HG02623 (cell line): ENCODE data around the gene KLF7.

Experiments
- ATAC-seq: cut with Tn5 transposase; IDR thresholded peaks from one replicate; pipeline ENCODE4 v1.9.1; 2021; ENCODE audit warnings: moderate library complexity; ENCODE audit not compliant: unreplicated experiment

Gene KLF7

DNA sequence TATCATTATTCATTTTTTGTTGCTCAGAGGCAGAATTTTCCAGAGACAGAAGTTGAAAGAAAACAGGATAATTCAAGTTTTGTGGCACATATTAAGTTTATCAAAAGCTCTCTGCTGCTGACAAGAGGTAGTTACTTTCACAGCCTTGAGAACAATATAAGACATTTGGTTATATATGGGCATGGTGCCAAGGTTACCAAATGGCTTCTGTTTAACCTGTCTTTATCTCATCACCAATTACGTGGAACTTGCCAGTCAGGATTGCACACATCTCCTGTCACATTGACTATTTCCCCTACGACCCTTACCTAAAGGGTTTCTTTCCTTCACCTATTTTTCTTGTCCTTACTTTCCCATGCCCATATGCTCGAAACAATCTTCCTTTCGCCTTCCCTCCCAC, 35.9 kb downstream of the KLF7 start:
- ATAC-seq, result no peak

DNA sequence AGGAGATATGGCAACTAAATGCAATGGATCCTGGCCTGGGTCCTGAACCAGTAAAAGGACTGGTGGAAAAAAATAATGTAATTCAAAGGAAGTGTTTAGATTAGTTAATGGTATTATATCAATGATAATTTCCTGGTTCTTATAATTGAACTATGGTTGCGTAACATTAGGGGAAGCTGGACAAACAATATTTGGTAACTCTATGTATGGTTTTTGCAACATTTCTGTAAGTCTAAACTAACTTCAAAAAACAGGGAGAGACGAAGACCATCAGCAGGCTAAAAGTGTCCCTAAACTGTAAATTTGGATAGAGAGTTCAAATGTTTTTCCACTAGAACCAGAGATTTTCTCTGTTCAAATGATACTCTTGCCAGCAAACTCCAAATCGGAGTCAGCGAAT, 36.9 kb downstream of the KLF7 start:
- ATAC-seq, result no peak

DNA sequence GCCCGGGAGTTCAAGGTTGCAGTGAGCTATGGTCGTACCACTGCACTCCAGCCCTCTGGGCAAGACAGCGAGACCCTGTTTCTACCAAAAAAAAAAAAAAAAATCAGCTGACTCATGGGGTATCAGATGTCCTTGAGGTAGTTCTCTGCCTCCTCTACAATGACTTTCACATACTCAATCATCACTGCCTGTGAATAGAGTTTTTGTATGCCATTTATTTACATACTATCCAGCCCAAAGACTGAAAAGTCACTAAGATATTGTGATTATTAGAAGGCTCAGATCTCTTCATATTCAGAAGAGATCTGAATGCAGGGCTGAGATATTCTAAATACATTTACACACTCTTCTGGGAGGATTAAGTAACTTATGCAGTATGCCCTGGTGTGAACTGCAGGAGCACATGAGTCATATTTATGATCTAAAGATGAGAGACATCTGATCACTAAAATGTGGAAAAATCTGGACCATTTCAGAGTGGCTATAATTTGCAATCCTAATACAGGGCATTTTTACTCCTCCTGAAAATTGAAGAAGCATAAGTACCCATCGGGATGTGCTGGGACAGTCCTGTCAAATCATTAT, 38.9 kb downstream of the KLF7 start:
- no peak for ATAC-seq

GRCh38 chr2:207123776-207124391, 41.9 kb downstream of the KLF7 start:
- no peak for ATAC-seq

DNA sequence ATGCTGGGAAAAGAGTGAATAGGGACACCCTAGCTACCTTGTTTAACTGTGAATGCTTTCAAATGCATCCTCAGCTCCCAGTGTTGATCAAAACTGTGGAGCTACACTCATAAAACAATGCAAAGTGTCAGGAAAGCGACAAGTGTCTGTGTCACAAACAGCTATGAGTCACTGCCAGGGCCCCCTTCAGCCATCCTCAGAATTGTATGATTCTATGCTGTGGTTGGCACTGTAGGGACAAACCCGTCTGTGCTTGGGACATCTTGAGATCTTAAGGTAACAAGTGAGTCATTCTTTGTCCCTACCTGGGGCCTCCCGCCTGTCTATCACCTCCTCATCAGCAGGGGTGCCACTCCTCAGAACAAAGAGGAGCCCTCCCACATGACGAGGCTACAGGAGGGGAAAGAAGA, 42.4 kb downstream of the KLF7 start:
- ATAC-seq, result no peak

DNA sequence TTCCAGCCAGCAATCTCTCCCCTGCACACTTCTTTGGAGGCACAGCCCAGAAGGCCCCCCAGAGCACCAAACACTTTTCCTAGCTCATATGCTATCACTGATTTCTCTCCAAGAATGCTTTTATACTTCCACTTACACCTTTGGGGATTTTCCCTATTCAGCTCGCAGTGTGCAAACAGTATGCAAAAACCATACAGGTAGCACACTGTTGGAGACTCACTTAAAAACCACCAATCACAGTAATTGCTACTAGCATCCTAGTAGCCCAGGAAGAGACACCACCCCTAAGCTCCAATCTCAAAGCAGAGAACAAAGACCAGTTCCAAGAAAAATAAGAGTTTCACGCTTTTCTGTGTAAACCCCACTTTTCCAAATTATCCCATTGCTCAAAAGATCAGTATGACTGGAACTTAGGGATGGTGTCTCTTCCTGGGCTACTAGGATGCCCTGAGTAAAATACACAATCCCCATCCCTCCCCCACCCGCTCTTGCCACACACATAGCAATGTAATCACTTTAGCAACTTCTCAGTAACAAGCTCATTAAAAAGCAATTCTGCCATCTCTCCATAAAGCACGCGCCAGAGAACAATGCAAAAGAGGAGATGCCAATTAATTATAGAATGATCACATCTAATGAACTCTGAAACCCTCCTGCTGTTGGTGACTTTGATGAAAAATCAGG, 43.0 kb downstream of the KLF7 start:
- ATAC-seq, result no peak

DNA sequence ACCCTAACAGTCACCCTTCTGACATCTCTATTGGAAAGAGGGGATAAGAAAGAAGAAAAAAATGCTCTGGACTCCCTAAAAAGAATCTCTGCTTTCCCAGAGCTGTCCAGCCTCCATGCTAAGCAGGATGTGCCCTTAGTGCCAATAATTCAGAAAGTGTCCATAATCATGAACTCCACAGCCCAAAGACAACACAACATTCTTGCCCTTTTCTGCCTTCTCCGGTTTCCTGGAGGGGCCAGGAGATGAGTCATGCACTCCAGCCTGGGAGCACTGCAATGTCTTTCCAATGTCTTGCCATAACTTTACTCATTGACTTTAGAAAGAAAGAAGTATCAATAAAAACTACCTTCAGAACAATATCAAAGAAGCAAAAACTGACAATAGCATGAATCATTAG, 44.0 kb downstream of the KLF7 start:
- ATAC-seq, result no peak

DNA sequence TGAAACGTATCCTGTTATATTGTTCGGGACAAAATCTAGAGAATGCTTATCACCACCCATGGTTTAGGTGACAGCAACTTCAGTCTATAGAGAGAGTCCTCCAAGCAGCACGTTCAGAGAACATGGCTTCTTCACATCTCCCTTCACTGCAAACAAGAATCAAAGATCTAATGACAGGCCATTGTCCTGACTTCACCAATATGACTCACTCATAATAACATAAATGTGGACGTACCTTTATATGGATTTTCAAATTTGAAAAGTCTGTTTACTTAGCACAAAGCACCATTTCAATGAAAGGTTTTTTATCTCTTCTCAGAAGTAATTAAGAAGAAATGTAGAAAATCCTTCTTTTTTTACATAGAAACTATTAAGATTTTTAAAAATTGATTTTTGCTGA, 46.7 kb downstream of the KLF7 start:
- no peak for ATAC-seq

DNA sequence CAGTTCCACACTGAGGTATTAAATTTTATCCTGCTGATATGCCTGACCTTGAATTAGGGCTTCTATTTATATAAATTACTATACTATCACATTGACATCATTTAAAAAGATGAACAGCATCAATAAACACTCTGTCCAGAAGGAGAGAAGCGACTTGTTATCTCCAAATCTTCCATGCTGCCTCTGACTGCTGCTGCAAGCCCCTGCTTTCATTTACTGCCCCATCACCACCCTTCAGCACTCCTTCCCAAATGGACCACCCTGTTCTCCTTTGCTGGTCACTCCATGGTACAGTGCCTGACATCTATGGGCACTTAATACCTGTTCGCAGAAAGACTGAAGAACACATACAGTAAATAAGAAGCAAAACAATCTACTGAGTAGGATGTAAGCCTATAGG, 48.1 kb downstream of the KLF7 start:
- ATAC-seq, result no peak

DNA sequence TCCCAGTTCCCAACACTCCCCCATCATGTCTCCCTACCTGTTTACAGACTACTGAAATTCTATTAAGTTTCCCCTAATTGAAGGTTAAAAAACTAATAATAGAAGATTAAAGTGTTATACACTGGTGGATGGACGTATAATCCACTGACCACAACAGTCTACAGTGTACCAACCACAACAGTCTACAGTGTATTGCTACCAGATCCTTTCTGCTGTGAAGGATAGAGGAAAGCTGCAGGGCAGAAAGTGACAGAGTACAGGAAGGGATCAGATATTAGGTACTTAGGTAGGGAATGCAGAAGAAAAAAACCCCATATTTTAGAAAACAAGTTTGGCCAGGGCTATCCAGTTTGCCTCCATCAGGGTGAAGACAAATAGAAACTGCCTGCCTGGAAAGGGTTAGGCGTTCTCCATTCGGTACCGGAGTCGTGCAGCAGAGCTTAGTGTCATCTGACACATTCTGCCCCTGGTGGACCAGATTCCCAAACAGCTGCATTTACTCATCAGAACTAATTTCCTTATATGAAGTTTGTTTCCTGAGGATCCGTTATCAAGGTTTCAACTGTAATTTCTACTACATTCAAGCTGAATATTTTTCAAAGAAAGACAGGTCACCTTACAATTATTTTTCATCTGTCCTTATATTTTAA, 49.9 kb downstream of the KLF7 start:
- ATAC-seq, result no peak

GRCh38 chr2:207113414-207113813, 52.3 kb downstream of the KLF7 start:
- ATAC-seq, result no peak

DNA sequence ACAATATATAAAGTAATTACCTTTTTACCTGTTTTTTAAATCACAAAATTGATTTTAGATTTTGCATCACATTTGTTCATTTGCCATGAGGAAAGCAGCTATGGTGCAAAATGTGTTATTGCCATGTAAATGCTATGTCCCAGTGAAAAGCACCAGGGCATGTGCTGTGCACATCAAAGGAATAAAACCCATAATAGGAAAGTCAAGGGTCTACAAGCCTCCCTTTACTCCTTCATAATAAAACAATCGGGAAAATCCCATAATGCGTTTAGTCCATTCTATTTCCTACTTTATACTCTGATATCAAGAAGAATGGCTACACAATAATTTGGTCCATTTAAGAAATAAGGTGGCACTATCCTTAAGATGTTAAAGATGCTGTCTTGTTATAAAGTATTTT, 53.0 kb downstream of the KLF7 start:
- ATAC-seq, result no peak

DNA sequence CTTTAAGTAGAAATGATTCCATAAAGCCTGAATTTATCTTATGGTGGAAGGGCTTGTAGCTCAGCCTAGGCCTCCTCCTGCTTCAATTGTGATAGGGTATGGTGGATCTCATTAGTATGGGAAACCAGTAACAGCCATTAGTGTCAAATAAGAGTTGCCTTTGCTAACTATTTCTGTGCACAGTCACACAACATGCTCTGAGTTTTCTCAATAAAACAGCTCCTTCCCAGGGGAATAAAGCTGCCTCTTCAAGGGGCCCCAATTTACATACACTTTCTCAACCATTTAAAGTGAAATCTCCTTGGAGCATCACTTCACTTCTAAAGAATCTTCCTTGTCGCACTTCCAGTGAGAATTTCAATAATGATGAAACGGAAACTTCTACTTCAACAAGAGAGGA, 53.4 kb downstream of the KLF7 start:
- no peak for ATAC-seq

DNA sequence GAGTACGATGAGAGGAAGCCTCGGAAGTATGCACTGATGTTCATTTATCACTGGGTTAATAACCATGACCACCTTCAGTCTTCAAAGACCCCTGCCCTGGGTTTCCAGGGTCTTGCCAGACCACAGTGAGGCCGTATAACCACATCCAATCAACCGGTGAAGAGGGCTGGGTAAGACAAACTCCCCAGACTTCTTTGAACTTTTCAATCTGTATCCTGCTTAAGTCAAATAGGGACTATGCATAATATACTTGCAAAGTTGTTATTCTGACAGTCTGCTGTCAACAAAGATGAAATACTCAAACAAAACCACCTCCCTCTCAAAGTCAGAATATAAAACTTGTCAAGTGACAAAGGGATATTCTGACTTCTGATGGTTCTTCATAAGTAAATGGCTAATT, 54.0 kb downstream of the KLF7 start:
- ATAC-seq, result no peak

DNA sequence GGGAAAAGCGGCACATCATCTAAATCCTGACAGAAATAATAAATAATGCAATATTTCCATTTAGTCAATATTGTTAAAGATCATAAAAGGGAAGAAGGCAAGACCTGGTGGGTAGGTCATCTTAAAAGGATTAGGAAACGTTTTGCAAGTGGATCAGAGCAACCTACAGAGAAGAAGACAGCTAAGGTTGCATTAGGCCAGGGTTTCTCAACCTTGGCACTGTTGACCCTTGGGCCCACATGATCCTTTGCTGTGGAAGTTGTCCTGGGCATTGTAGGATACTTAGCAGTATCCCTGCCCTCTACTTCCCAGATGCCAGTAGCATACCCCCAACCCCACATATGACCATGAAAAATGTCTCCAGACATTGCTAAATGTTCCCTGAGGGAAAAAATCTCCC, 55.0 kb downstream of the KLF7 start:
- no peak for ATAC-seq

- ATAC-seq, result no peak
These were observed 55.4 kb downstream of the KLF7 start for GRCh38 chr2:207110310-207110709.

- ATAC-seq, result no peak
These were observed 56.0 kb downstream of the KLF7 start for GRCh38 chr2:207109768-207110167.

- ATAC-seq, result no peak
These were observed 57.3 kb downstream of the KLF7 start for GRCh38 chr2:207108440-207108839.

GRCh38 chr2:207107551-207107950, 58.2 kb downstream of the KLF7 start:
- no peak for ATAC-seq

GRCh38 chr2:207107131-207107530, 58.6 kb downstream of the KLF7 start:
- ATAC-seq, result no peak

DNA sequence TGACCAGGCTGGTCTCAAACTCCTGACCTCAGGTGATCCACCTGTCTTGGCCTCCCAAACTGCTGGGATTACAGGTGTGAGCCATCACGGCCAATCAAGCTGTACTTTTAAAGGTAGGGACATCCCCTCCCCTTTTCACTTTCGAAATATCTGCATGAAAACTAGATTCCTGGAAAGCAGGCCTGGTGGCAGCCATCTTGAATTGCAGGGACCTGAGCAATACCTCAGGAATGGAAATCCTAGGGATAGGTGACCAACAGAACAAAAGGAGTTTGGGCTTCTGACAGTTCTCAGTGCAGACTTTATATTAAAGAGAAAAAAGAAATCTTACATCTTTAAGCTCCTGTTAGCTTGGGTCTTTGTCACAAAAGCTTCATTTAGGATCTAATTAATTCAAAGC, 62.6 kb downstream of the KLF7 start:
- ATAC-seq, result no peak

DNA sequence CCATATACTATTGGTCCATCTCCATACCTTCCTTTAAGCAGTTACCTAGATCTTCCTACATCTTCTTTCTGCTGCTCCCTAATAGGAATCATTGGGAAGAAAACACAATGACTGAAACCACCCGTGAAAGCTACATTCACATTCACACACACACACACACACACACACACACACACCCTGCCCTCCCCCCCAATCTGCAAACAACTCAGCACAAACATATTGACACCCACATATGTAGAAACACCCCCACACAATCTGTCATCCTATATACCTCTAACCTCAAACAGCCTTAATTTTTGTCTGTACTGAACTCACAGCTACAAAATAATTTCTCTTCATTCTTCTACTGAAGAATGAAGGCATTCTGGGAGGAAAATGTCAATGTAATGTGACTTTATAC, 63.8 kb downstream of the KLF7 start:
- no peak for ATAC-seq
